ENCODE measurements around the gene ATXN7L3B.

DNA sequence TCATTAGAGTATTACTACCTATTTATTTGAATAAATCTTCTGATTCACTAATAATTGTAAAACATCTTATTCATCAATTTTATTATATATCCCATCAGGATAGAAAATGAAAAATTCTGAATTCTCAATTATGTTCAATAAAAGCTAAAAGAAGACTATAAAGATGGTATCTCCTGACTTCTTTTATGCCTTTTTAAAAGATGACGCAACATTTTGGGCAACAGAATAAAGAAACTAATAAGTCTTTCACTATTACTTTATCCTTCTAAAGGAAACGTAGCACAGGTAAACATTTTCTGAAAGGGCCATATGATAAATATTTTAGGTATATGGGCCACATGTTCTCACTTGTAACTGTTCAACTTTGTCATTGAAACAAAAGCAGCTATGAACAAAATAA is 10.1 kb upstream of the ATXN7L3B start:
- TF ChIP-seq POLR2AphosphoS5 (IDR thresholded peaks at IDR 0.05; ENCODE audit: low read depth) (no peak), CTCF (IDR thresholded peaks at IDR 0.05; ENCODE audit: insufficient read depth, low read length) (no peak), REST (IDR thresholded peaks at IDR 0.05; ENCODE audit: insufficient replicate concordance, low read depth) (no peak), GABPA (IDR thresholded peaks at IDR 0.05; ENCODE audit: low read depth) (no peak)

All from HL-60 (cell line).